HG03565 (cell line): ENCODE results near the gene CHST10.
"Not testable (repeated sequence)": the region's sequence is repeated elsewhere in the genome, so short reads cannot be mapped to it uniquely, and the experiment has no call there.

Experiments used
- ATAC-seq: cut with Tn5 transposase; IDR thresholded peaks from one replicate; pipeline ENCODE4 v1.9.1; 2021; ENCODE audit warnings: mild to moderate bottlenecking, moderate library complexity; ENCODE audit not compliant: unreplicated experiment

CHST10 gene

DNA sequence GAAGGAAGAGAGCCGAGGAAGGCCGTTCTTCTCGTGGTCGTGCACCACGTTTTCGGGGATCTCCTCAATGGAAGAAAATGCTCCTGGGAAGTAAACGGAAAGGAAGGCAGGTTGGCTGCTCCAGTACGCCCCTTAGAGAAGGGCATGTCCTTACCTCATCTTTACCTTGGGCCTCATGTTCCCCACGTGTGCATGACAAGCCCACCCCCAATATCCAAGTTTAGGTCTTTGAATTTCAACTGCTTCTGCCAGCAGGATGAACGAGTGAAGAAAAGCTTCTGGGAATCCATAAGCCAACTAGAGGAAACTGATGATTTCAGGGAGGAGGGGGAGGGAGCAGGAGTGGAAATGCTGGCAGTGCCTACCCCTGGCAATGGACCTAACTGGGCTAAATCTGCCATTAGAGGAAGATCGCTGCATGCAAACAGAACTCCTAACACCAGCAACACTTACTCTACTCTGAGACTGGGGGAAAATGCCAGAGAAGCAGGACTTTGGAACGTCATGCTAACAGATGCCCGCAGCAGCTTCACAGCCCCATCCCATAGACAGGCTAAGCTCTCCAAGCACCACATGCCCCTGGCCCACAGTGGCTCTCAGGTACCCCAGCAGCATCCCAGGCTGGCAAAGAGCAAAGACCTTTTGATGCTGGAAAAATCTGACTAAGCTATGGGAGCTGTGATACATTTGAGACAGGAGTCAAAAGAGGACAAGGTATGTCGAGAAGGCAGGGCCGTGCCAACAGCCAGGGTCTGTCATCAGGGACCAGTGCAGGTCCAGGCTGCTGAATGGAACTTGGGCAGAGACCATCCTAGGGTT is 21.7 kb downstream of the CHST10 start:
- ATAC-seq: no peak

DNA sequence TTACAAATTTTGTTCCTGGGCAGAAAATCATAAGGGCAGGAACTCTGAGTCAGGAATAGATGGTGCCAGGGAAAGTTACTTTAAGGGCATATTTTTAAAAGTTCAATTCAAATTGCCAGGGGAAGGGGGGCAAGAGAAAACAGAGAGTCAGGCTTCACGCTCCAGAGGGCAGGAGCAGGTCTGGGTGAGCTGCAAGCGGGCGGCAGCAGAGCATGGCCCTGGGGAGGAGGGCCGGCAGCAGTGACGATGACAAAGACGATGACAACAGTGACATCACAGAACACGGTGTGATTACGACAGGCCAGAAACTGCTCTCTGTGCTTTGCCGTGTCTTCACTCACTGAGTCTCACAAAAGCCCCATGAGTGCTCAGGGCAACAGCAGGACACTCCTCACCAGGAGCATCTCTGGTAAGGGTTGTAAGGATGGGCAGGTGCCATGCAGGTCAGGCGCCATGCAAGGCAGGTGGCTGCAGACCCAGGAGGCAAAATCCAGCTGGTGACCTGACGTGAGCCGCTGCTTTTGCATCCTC is 23.3 kb downstream of the CHST10 start:
- peak; percentile 48 for ATAC-seq

DNA sequence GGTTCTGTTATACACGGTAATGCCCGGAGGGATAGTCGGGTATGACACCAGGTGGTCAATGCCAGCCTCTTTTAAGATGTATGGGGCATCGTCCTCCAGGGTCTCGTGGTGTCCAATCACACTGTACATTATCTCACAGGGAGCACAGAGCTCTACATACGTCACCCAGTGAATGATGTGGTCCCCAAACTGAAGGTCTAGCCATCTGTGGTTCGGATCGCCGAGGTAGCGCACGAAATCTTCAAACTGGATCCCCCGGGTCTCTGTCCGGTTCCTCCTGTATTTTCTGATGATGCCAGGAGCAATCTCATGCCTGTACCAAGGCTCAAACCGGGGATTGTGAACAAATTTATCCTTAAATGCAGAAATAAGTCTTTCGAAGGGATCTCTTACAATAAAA is 24.1 kb downstream of the CHST10 start:
- no peak for ATAC-seq

DNA sequence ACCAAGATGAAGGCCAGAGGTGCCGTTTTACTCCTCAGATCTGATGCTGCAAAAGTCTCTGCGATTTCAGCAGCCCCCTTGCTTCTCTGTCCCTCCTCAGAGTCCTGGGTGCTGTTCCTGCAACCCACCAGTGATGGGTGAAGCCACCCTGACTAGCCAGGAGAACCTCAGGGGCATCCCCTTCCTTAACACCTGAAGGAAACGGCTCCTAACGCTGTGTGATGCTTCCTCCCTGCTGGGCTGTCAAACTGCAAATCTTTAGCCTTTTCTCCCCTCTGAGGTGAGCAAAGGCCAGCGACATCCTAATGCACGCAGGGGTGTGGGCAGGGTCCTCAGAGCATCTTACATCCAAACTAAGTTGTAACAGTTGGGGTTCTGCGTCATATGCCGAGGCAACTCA is 24.8 kb downstream of the CHST10 start:
- no peak for ATAC-seq

DNA sequence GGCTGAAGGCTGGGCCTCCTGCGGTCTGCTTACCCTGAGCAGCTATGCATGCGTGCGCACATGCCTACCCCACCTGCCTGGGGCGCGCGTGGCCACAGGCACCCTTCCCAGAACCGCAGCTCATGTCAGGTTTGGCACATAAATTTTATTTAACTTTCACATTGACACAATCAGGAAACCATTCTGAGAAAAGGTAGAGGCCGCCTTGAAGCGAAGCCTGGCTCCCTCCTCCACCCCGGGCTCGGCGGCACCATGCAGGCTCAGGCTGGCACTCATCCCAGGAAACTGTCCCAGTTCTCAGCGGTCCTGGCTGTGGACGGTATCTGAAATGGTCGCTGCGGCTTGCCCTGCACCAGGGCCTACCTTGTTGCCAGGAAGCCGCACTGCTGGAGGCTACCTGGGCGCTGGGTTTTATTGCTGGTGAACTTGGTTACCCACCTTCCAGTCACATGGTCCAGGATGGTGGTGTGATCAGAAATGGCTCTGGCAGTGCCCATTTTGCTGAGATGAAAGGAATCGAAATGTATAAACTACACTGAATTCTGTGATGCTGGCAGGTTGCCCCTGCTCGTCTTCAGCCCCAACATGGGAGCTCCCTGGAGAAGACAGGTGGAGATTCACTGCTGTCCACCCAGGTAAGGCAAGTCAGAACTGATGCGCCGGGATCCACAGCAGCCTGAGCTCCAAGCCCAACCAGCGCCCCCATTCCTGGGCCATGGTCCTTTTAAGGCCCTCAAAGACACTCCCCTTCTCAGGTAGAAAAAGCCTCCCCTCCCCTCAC is 25.5 kb downstream of the CHST10 start:
- no peak for ATAC-seq

DNA sequence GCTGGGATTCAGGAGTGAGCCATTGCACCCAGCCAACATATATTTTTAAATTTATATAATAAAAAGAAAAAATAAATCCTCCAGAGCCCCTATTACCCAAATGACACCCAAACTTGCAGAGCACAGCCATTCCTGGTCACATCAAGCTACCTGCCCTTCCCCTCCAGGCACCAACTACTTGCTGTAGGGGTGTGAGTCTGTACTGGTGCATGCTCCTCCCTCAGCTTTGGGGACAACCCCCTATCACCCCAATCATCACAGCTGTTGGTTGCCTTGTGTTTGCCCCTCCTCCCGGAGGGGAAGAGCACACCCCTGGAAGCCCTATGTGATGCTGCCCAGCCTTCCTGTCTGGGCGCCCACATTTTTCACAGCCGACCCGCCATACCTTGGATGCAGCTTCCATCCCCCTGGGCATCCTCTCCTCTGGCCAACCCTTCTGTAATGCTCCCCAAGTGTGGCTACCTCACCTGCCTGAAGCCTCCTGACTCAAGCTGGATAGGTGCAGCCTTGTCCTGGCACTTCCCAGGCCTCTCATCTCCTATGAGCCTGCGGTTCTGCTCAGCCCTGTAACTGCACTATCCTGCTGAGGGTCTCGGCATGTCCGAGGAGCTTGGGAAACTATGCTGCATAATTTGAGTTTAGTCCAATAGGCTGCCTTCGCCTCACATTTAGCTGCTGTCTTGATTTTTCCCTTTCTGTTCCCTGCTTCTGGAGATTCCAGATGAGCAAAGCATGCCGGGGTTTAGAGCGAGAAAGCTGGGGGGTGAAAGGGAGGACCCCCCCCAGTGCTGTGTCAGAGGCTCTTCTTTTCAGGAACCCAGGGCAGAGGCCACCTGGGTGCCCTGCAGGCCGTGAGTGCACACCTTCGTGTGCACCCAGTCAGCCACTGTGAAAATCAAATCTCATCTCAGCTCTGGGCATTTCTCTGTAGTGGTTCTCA is 27.2 kb downstream of the CHST10 start:
- ATAC-seq: no peak

DNA sequence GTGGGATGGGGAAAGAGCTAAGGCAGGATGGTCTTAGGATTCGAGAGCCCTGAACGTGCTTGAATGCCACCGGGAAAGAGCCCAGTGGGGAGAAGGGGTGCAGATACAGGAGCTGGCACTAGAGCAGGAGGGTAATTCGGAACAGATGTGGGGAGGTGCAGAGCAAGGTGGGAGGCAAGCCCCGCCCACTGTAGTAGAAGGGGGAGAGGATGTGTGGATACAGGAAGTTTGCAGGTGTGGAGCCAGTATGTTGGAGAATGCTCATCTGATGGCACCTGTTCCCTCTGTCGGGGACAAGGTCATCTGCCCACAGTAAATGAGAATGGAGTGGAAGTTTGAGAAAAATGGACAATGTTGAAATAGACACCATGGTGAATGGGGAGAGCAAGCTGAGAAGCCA is 28.8 kb downstream of the CHST10 start:
- no peak for ATAC-seq

DNA sequence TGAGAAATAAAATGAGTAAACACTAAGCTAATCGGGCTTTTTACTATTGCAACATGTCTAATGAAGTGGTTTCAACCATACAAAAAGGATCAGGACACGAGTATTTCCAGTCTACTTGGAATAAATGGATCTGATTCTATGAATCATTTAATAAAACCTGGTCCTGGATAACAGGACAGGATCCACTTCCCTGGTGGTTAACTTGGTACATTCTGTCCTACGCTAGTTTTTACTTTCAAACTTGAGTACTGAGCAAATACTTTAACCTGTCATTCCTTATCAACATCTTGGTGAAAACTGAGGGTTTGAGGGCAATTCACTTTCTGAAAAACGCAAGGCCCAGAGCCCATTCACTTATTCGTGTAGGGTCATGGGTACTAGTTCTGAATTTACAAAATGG is 33.5 kb downstream of the CHST10 start:
- no peak for ATAC-seq

DNA sequence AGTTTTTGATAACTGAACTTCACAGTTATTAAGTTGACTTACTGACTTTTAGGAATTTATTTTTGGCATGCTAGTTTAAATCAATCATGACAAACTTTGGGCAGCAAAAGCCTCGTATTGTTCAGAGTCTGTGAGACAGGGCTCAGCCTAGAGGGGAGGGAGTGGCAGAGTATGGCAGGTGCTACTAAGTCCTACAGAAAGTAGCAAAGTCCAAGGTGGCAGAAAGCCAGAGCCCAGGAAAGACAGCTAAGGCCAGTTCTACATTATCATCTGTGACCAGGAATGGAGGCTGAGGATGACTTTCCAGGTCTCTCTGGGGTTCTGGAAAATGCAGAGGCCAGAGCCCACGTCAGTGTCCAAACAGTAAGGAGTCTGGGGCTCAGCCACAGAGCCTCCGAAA is 34.2 kb downstream of the CHST10 start:
- no peak for ATAC-seq

DNA sequence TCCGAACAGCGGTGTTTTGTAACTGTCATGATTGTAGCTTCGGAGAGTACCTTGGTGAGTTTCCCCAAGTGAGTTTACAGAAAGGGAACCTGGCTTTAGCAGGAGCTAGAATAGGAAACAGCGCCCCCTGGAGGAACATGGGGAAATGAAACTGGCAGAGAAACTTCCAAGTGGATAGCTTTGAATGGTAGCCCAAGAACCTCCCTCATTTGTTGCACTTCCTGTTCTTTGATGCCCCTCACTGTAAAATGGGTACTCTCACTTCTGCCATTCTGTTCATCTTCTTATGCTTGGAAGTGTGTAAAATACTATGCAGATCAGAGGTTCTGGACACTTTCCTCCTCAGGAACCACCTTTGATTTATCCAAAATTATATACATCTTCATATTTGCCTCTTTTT is 36.2 kb downstream of the CHST10 start:
- ATAC-seq: peak; percentile 76

DNA sequence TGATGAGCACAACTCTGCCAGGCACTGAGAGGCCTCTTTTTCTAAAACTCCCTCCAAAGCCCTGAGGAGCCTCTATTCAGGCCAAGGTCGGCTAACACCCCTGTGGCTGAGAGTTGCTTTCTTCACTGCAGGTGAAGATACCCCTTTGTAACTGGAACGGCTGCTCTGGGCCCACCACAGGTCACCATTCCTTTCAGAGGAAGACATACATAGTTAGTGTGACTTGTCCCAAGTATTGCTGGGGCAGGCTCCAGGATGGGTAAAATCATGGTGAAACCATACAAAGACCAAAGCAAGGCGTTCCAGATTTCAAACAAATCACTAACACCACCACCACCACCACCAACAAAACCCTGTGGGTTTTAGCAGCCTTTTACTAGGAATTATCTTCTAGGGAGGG is 36.8 kb downstream of the CHST10 start:
- no peak for ATAC-seq

DNA sequence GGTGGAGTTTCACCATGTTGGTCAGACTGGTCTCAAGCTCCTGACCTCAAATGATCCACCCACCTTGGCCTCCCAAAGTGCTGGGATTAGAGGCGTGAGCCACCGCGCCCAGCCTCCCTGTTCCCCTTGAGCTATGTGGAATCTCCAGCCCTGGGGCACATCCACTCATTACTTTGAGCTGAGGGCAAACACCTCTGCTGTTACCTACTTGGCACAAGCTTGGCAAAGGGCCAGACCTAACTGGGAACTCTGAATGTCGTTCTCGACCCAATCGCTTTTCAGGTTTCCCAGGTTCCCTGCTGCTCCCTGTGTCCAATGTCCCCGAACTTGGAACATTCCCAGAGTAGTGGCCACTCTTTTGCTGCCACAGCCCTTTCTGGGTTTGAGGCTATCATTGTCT is 40.6 kb downstream of the CHST10 start:
- ATAC-seq: no peak

DNA sequence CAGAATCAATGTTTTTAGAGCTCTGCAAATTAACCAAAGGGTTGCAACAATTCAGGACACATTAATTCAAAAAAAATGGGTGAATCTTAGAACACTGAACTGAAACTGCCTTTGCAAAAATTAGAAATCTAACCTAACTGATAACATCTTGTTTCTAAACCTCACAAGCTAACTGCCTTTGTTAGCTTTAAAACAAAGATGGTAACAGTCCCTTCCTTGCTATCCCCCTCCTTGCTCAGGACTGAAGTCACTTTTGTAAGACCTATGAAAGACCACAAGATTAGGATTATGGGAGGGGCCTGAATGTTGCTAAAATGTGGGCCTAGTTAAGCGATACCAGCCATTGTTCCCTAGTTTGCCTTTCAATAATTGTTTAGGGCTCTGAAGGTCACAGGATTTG is 50.3 kb downstream of the CHST10 start:
- ATAC-seq: no peak

DNA sequence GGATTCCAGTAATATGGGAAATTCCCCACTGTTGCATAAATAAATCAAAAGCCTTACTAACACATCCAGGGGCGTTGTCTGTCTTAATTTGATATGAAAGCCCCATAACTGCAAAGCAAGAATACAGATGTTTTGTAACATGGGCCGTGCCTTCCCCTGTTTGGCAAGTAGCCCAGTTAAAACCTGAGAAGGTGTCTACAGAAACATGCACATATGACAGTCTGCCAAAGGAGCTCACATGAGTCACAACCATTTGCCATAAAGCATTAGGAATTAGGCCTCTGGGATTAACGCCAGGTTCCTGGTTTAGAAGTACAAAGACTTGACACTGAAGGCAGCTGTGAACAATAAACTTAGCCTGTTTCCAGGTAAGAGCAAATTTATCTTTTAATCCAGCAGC is 52.0 kb downstream of the CHST10 start:
- ATAC-seq: no peak

DNA sequence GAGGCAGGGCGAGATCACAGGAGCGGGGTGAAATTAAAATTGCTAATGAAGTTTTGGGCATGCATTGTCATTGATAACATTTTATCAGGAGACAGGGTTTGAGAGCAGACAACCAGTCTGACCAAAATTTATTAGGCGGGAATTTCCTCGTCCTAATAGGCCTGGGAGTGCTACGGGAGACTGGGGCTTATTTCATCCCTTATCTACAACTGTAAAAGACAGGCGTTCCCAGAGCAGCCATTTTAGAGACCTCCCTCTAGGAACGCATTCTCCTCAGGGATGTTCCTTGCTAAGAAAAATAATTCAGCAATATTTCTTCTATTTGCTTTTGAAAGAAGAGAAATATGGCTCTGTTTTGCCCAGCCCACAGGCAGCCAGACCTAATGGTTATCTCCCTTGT is 55.2 kb downstream of the CHST10 start:
- ATAC-seq: not testable (repeated sequence)

DNA sequence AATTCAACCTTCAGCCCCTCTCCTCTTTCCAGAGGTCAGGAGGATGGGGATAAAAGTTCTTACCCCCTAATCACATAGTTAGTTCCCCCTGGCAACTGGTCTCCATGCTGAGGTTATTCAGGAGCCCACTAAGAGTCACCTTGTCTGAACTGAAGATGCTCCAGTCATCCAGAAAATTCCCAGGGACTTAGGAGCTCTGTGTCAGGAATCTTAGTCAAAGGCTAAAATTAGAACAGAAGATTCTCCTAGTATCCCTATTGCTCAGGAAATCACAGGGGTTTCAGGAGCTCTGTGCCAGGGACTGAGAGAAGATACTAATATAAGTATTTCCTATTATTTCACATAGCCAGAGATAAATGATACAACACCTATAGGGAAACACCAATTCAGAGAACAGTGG is 57.9 kb downstream of the CHST10 start:
- ATAC-seq: no peak

DNA sequence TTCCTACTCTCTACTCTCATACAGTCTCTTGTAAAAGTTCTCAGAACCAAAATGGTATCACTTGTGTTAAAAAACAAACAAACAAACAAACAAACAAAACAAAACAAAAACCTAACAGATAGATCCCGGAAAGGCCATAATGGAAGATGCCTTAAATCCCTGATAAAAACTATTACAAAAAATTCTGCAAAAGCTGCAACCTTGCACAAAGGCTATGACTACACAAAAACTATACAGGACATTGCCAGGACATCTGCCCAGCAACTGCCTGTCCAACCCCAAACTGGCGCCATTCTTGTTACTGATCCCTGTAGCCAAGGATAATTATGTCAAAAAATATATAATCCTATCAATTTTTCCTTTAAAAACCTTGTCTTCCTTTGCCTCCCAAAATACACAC is 58.9 kb downstream of the CHST10 start:
- no peak for ATAC-seq

DNA sequence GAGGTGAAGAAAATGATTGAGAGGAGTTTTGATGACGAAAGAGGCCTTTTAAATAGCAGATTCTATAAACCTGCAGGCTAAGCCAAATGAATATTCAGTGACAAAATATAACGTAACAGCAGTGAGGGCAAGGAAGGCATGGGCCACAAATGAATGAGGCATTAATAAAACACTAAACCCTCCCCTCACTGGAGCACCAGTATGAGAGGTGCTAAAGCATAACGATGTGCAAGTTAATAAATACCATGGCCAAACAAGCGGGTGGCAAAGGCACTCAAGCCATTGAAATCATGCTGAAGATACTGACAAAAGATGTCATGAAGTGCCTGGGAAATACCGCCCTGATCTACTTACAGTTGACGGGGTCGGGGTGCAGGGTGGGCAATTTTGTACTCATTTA is 64.9 kb downstream of the CHST10 start:
- no peak for ATAC-seq

DNA sequence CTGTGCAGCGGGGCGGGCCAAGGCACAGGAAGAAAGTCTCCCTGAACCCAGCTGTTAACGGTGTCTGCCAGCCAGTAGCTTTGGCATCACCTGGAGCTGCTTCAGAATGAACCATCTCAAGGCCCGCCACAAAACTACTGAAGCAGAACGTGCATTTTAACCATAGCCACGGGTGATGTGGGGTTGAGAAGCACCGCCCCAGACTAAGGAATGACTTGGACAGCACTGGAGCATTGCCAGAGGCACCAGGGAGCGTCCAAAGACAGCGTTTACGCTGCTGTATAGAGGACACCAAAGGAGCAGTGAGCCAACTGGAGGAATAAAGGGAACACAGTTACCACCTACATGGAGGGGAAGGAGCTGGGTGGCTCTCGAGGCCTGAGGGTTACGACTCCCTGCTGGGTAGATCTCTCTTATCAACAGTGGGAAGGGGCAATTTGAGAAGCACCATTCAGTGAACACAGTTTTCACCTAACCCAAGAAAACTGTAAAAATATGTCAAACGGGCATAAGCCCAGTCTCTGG is 66.7 kb downstream of the CHST10 start:
- ATAC-seq: no peak

DNA sequence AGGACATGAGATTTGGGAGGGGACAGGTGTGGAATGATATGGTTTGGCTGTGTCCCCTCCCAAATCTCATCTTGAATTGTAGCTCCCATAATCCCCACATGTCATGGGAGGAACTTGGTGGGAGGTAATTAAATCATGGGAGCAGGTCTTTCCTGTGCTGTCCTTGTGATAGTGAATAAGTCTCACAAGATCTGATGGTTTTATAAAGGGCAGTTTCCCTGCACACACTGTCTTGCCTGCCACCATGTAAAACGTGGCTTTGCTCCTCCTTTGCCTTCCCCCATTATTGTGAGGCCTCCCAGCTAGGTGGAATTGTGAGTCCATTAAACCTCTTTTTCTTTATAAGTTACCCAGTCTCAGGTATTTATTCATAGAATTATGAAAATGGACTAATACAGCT is 72.3 kb downstream of the CHST10 start:
- not testable (repeated sequence) for ATAC-seq

DNA sequence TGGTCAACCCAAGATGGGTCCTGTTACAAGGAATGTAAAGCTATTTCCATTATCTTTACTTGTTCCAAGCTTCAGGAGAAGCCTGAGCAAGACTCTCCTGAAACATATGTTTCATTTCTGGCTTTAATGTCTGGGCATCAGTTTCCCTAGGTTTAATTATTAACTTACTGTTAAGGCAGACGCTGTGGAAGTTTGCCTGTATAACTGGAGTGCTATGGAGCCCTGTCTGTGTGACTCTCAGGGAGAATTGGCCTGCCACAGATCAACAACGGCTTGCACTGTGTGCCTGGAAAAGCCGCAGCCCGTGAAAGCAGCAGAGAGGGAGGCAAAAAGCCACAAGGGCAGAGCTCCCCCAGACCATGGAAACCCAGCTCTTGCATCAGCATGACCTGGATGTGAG is 73.0 kb downstream of the CHST10 start:
- no peak for ATAC-seq
